ENCODE measurements around the gene MAP1B. TPM values are rescaled to one million over a fixed set of nuclear protein-coding genes. Genes with fewer than 3 reads are reported as not detected.

MAP1B gene
- total RNA-seq, result 10 to 100 TPM; 38.9 to 57.5 (median 44.4) TPM

- H3K4me3 ChIP-seq, result peak within 1 kb of the TSS; percentile 41 to 61 (median 54)
- H3K27ac ChIP-seq, result peak within 1 kb of the TSS; percentile 68 to 75 (median 70)
- intact Hi-C loops (cut with DNase I; ENCODE audit: low total_unique reads), result no loop called here
- WGBS, 2 donors (ENCODE audit: low coverage in 1 of 2), result 1% methylated on average over 70 of the region's 82 CpGs; no CpG with 5 or more reads in 1 of the 2 donors
- DNase-seq, result no peak
- H3K36me3 ChIP-seq, result no peaks in the 10 kb centered on the region
- in situ Hi-C loops (cut with MboI; ENCODE audit: low pct_ligation_motif_present in 1 of 4, low pct_unique_long_range_greater_than_20kb in 1 of 4, low sequenced_read_pairs in 3 of 4), result no loop called here
- H3K27me3 ChIP-seq, result peaks cover 42% of the 10 kb centered on the region
- TF ChIP-seq POLR2AphosphoS5 (IDR thresholded peaks at IDR 0.05), result peak in 1 of 3 donors; percentile 18
- TF ChIP-seq EP300 (IDR thresholded peaks at IDR 0.05; ENCODE audit: low read depth), result no peak
- peaks cover 0 to 18% (median 8%) of the 10 kb centered on the region in 4 donors for H3K4me1 ChIP-seq
- H3K9me3 ChIP-seq, result no peaks in the 10 kb centered on the region
Observed at GRCh38 chr5:72107131-72107900, at the start of gene MAP1B. TSS of gene MAP1B (plus strand) at chr5:72107475. CDS start at chr5:72107532, 57 bp downstream.

- no peak overlapping the region for H3K27ac ChIP-seq
- no peaks in the 10 kb centered on the region for H3K36me3 ChIP-seq
- no peak for TF ChIP-seq POLR2AphosphoS5 (IDR thresholded peaks at IDR 0.05)
- TF ChIP-seq CTCF (IDR thresholded peaks at IDR 0.05), result no peak
- no peak for TF ChIP-seq EP300 (IDR thresholded peaks at IDR 0.05; ENCODE audit: low read depth)
- no peak for TF ChIP-seq POLR2A (IDR thresholded peaks at IDR 0.05)
- no peaks in the 10 kb centered on the region for H3K4me1 ChIP-seq
- DNase-seq, result no peak
- H3K27me3 ChIP-seq, result no peaks in the 10 kb centered on the region
- no peaks in the 10 kb centered on the region for H3K9me3 ChIP-seq
- 73 to 100% methylated on average over 1 to 2 of the region's 2 CpGs for WGBS, 2 donors (ENCODE audit: low coverage in 1 of 2)
- in situ Hi-C loops (cut with MboI; ENCODE audit: low pct_ligation_motif_present in 1 of 4, low pct_unique_long_range_greater_than_20kb in 1 of 4, low sequenced_read_pairs in 3 of 4), result no loop called here
- intact Hi-C loops (cut with DNase I; ENCODE audit: low total_unique reads), result no loop called here
- no peak overlapping the region for H3K4me3 ChIP-seq
Observed at GRCh38 chr5:72057816-72058215, 49.5 kb upstream of the MAP1B start.

- Histone ChIP-seq H3K4me3 (no peak overlapping the region), H3K9me3 (no peaks in the 10 kb centered on the region), H3K27ac (no peak overlapping the region), H3K27me3 (no peaks in the 10 kb centered on the region), H3K36me3 (no peaks in the 10 kb centered on the region), H3K4me1 (no peaks in the 10 kb centered on the region)
- WGBS, 2 donors (ENCODE audit: low coverage in 1 of 2), result 34 to 44% methylated on average over 6 to 7 of the region's 7 CpGs
- no peak for TF ChIP-seq EP300 (IDR thresholded peaks at IDR 0.05; ENCODE audit: low read depth)
- TF ChIP-seq CTCF (IDR thresholded peaks at IDR 0.05), result no peak
- TF ChIP-seq POLR2AphosphoS5 (IDR thresholded peaks at IDR 0.05), result no peak
- TF ChIP-seq POLR2A (IDR thresholded peaks at IDR 0.05), result no peak
- DNase-seq, result no peak
- intact Hi-C loops (cut with DNase I; ENCODE audit: low total_unique reads) (no loop called here), in situ Hi-C loops (cut with MboI; ENCODE audit: low pct_ligation_motif_present in 1 of 4, low pct_unique_long_range_greater_than_20kb in 1 of 4, low sequenced_read_pairs in 3 of 4) (no loop called here)
Observed at GRCh38 chr5:72063219-72063819, 44.0 kb upstream of the MAP1B start.

- intact Hi-C loops (cut with DNase I; ENCODE audit: low total_unique reads), result no loop called here
- H3K4me3 ChIP-seq, result no peak overlapping the region
- WGBS, 2 donors (ENCODE audit: low coverage in 1 of 2), result 64 to 72% methylated on average over 2 to 3 of the region's 3 CpGs
- H3K4me1 ChIP-seq, result no peaks in the 10 kb centered on the region
- TF ChIP-seq POLR2A (IDR thresholded peaks at IDR 0.05) (no peak), POLR2AphosphoS5 (IDR thresholded peaks at IDR 0.05) (no peak), EP300 (IDR thresholded peaks at IDR 0.05; ENCODE audit: low read depth) (no peak), CTCF (IDR thresholded peaks at IDR 0.05) (no peak)
- no peak for DNase-seq
- no peaks in the 10 kb centered on the region for H3K9me3 ChIP-seq
- H3K27ac ChIP-seq, result no peak overlapping the region
- in situ Hi-C loops (cut with MboI; ENCODE audit: low pct_ligation_motif_present in 1 of 4, low pct_unique_long_range_greater_than_20kb in 1 of 4, low sequenced_read_pairs in 3 of 4), result no loop called here
- H3K36me3 ChIP-seq, result no peaks in the 10 kb centered on the region
- no peaks in the 10 kb centered on the region for H3K27me3 ChIP-seq
Observed at GRCh38 chr5:72064801-72065570, 42.3 kb upstream of the MAP1B start.

Data from transverse colon (tissue), 4 donors.